Loucy (cell line): Measurements from ENCODE around the gene OR13J1.

ENCODE experiments used
- CTCF ChIP-seq: fragments of 200-600 bp; sonication (generic); conservative IDR thresholded peaks from 2 replicates; pipeline ENCODE4 v1.5.1; 2014; ENCODE audit warnings: mild to moderate bottlenecking, antibody characterized with exemption, low read length
- EZH2phosphoT487 ChIP-seq: fragments of 200-600 bp; IDR thresholded peaks from 2 replicates; pipeline ENCODE4 v1.6.1; 2018; ENCODE audit warnings: antibody characterized with exemption, mild to moderate bottlenecking, moderate library complexity, borderline replicate concordance

DNA sequence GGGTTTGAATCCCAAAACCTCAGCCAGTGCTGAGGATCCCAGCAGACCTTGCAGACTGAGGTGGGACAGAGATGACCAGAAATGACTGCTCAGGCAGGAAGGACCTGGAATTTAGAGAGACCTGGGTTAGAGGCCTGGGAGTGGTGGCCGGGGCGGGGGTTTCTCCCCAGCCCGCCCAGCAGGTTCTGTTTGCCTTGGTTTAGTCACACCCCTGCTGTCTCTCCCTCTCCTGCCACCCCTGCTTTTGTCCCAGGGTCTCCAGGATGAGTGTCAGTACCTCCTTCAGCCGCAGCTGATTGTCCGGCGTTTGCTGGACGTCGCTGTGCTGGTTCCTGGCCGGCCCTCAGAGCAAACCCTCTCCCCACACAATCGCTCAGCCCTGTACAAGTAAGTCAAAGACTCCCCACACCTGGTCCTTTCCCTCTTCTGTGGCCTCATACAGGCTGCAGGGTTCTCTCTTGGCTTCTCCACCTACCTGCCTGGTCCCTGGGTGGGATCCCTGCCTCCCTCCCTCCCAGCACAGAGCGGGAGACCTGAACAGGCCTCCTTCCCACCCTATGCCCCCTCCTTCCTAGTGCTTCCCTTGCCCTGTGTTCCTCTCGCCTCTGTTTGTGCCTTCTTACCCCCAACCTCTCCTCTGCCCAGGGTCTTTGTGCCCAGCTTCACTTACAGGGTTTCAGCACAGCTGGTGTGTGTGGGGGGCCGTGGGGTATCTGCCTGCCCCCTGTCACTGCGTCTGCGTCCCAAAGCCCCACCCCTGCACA is 29.1 kb downstream of the OR13J1 start:
- TF ChIP-seq CTCF = no peak
- no peak for TF ChIP-seq EZH2phosphoT487
